Skeletal muscle cell (primary cell): Measurements from ENCODE around the gene ZNF570.

Experiments
- DNase-seq: peaks from one replicate; pipeline ENCODE4 v3.0.0-alpha.2; 2010; ENCODE audit warnings: low read depth
- H3K4me3 ChIP-seq: 2 replicates; pipeline ENCODE4 v1.5.1; 2011; ENCODE audit warnings: low read depth, mild to moderate bottlenecking, control low read depth, low read length, moderate library complexity

ZNF570 gene

GRCh38 chr19:37468961-37469777, at the start of gene ZNF570:
TSS of gene ZNF570 (plus strand) at chr19:37469356. CDS start at chr19:37470355, 999 bp downstream.
- H3K4me3 ChIP-seq: peak within 1 kb of the TSS; percentile 78
- peak; percentile 56 for DNase-seq

DNA sequence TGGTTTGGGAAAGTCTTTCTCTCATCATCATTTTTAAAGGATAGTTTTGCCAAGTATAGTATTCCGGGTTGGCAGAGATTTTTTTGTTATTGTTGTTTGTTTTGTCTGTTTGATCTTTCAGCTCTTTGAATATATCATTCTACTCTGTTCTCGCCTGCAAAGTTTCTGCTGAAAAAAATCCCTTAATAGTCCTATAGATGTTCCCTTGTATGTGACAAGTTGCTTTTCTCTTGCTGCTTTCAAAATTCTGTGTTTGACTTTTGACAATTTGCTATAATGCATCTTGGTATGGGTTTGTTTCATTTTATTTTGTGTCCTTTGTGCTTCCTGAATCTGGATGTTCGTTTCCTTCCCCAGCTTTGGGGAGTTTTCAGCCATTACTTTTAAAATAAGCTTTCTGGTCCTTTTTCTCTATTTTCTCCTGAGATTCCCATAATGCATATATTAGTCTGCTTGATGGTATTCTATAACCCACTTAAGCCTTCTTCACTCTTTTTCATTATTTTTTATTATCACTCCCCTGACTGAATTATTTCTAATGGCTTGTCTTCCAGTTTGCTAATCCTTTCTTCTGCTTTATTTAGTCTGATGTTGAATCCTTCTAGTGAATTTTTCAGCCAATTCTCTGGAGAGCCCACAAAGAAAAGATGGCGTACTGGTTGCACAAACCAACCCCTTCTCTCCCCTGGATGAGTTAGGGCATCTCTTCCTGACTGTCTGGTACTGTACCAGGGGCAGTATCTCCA, 16.5 kb upstream of the ZNF570 start:
- H3K4me3 ChIP-seq: no peak overlapping the region
- no peak for DNase-seq

DNA sequence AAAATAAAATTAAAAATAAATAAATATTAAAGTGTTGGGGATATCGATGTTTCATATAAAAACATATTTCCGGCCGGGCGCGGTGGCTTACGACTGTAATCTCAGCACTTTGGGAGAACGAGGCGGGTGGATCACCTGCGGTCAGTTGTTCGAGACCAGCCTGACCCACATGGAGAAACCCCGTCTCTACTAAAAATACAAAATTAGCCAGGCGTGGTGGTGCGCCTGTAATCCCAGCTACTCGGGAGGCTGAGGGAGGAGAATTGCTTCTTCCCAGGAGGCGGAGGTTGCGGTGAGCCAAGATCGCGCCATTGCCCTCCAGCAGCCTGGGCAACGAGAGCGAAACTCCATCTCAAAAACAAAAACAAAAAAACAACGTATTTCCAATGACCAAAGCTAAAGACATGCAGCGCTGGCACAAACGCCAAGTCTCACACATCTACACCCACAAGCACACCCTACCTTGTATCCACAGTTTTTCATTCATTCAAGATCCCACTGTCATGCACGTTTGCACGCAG, 2.8 kb upstream of the ZNF570 start:
- H3K4me3 ChIP-seq: peak overlapping the region; percentile 94
- no peak for DNase-seq

DNA sequence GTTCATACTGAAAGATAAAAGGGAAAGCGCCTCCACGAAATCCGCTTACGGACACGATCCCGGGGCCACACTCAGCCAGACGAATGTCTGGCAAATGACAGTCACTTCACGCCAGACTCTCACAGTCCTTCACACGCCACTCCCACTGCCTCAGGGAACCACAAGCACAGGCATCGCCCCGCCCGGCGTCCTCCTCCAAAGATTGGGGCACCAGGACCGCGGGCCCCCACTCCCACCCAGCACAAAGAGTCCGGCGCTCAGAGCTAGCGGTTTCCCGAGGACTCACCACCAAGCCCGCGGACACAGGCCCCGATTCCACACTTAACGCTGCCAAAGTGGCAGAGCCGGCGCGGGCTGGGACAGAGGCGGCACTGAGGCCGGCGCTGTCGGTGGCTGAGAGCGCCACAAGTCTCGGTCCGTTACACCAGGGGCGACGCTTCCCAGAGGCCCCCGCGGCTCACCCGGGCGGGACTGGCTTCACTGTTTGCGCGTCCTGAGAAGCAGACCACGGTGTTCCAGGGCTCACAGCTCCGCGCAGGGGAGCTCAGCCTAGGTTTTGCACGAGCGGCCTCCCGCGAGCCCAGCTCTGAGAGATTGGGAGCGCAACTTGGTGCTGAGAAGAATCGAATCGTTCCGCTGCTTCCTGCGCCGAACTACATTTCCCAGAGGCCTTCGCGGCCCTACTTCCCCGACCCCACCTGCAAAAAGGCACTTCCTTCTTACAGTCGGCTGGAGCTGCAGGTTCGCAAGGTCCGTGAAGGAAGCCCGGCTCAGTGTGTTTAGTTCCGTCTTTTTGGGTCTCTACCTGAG, 2.2 kb upstream of the ZNF570 start, which contains the start of gene ZNF569:
ZNF569 (minus strand) TSS at position 647 of the 810 bp plus-strand sequence. CDS start 22,523 bp downstream, outside the sequence.
- H3K4me3 ChIP-seq: peak within 1 kb of the TSS; percentile 94
- DNase-seq: peak; percentile 81

DNA sequence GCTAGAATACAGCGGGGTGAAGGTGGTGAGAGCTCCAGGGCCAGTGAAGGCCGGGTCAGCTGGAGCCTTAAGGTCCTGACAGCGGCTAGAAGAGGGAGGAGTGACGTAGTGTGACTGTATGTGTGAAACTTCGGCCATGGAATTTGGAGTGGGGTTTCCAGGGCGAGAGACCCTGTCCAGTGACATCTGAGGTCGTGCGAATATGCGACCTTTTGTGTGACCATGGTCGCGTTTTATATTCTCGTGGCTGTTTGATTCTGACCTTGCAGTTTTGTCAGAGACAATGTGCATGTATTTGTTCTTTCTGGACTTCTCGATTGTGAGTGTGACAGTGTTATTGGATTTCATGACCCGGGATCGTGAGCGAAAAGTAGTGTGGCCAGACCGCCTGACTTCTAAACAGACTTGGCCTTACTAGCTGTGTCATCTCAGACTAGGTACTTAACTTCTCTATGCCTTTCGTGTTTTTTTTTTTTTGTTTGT, 1.5 kb upstream of the ZNF570 start:
- no peak for DNase-seq
- peak overlapping the region; percentile 94 for H3K4me3 ChIP-seq

DNA sequence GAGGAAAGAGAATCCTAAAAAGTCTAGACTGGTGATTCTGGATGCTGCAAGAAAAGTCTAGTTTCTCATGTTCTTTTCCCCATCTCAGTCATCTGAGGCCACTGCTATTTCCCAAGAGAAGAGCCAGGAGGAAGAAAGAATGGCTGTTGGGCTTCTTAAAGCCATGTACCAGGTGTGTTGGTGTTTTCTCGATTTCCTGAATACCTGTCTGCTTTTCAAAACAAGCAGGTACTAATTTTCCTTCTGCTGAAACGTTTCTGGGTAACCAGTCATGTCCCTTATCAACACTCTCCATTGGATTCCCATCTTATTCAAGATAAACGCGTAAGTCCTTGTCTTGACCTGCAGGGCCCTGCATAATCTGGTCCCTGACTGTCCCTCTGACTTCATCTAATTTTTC, 1.1 kb downstream of the ZNF570 start:
- H3K4me3 ChIP-seq: peak overlapping the region; percentile 78
- DNase-seq: no peak

GRCh38 chr19:37472165-37472564, 3.0 kb downstream of the ZNF570 start:
- DNase-seq: no peak
- no peak overlapping the region for H3K4me3 ChIP-seq

DNA sequence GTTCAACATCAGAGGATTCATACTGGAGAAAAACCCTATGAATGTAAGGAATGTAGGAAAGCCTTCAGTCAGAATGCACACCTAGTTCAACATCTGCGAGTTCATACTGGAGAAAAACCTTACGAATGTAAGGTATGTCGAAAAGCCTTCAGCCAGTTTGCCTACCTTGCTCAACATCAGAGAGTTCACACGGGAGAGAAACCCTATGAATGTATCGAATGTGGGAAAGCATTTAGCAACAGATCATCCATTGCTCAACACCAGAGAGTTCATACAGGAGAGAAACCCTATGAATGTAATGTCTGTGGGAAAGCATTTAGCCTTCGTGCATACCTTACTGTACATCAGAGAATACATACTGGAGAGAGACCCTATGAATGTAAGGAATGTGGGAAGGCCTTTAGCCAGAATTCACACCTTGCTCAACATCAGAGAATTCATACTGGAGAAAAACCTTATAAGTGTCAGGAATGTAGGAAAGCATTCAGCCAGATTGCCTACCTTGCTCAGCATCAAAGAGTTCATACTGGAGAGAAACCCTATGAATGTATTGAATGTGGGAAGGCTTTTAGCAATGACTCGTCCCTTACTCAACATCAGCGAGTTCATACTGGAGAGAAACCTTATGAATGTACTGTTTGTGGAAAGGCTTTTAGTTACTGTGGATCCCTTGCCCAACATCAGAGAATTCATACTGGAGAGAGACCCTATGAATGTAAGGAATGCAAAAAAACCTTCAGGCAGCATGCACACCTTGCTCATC, 15.4 kb downstream of the ZNF570 start:
- H3K4me3 ChIP-seq: no peak overlapping the region
- DNase-seq: no peak

GRCh38 chr19:37492213-37492612, 23.1 kb downstream of the ZNF570 start:
- no peak overlapping the region for H3K4me3 ChIP-seq
- DNase-seq: no peak

GRCh38 chr19:37505958-37506386, 36.8 kb downstream of the ZNF570 start:
- no peak for DNase-seq
- H3K4me3 ChIP-seq: peak overlapping the region; percentile 78

DNA sequence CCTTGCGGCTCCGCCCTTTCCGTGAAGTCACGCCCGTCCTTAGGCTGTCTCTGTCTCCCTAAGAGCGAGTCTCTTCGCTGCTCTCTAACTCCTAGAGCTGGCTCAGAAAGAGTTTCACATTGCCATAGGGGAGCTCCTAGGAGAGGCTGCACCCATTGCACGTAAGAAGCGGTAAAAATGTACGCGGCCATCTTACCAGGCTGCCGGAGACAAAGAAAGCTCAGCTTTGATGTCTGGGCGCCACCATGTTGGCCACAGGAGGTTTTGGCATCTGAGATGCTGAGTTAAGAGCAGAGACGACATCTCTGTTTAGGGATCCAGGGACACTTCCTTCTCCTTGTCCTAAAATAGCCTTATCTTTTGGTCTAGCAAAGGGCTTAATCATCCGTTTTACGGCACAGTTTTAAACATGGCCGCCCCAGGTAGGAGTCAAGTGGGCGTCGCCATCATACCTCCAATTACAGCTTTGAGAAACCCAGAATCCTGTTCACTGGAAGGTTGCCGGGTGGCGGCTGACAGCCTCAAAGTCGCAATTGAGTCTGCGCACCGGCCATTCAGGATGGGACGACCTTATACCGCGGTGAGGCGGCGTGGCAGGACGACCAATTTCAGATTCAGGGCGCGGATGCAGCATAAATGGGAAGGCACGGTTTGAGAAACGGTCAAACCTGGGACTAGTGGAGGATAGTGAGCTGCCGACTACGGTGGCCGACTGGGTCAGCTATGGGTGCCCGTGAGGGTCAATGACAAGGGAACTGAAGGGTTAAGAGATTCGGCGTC, 37.4 kb downstream of the ZNF570 start, which contains the start of gene ZNF793:
ZNF793 (plus strand) TSS at position 553 of the 780 bp plus-strand sequence. CDS start 16,501 bp downstream, outside the sequence.
- H3K4me3 ChIP-seq: peak within 1 kb of the TSS; percentile 78
- DNase-seq: peak; percentile 52

GRCh38 chr19:37507167-37507464, 38.0 kb downstream of the ZNF570 start:
- peak overlapping the region; percentile 78 for H3K4me3 ChIP-seq

GRCh38 chr19:37511186-37511585, 42.0 kb downstream of the ZNF570 start:
- no peak for DNase-seq
- no peak overlapping the region for H3K4me3 ChIP-seq

More at GRCh38 chr19:37507167-37507464, 38.0 kb downstream of the ZNF570 start:
- no peak for DNase-seq

GRCh38 chr19:37511821-37512220, 42.7 kb downstream of the ZNF570 start:
- DNase-seq: no peak
- no peak overlapping the region for H3K4me3 ChIP-seq

- no peak for DNase-seq
- no peak overlapping the region for H3K4me3 ChIP-seq
Observed at GRCh38 chr19:37513397-37513796, 44.2 kb downstream of the ZNF570 start.

- no peak overlapping the region for H3K4me3 ChIP-seq
- DNase-seq: no peak
Observed at GRCh38 chr19:37519890-37520289, 50.7 kb downstream of the ZNF570 start.

DNA sequence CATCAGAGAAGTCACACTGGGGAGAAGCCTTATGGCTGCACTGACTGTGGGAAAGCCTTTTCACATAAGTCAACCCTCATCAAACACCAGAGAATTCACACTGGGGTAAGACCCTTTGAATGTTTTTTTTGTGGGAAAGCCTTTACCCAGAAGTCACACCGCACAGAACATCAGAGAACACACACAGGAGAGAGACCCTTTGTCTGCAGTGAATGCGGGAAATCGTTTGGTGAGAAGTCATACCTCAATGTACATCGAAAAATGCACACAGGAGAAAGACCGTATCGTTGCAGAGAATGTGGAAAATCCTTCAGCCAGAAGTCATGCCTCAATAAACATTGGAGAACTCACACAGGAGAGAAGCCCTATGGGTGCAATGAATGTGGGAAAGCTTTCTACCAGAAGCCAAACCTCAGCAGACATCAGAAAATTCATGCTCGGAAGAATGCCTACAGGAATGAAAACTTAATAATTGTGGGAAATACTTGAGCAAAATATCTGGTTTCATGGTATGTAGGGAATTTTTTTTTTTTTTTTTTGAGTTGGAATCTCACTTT, 68.3 kb downstream of the ZNF570 start:
- H3K4me3 ChIP-seq: no peak overlapping the region
- no peak for DNase-seq
